Uterus (tissue), 2 donors: Measurements from ENCODE around the gene PSMD13.

Source experiments
- POLR2A ChIP-seq, 2 donors: fragments of 450-650 bp; IDR thresholded peaks; one replicate each; pipeline ENCODE4 v1.6.1; 2016; ENCODE audit warnings: antibody characterized with exemption in 2 of 2, mild to moderate bottlenecking in 1 of 2, moderate library complexity in 1 of 2
- TF ChIP-seq, protein P1 (sequence below), 4 experiments: fragments of 200-600 bp in 2 of 4; fragments of 450-650 bp in 2 of 4; sonication (generic) in 2 of 4; IDR thresholded peaks; one replicate each; pipeline ENCODE4 v1.5.1; 2016 to 2019; ENCODE audit warnings: antibody characterized with exemption in 4 of 4, mild to moderate bottlenecking in 2 of 4, moderate library complexity in 1 of 4

DNA sequence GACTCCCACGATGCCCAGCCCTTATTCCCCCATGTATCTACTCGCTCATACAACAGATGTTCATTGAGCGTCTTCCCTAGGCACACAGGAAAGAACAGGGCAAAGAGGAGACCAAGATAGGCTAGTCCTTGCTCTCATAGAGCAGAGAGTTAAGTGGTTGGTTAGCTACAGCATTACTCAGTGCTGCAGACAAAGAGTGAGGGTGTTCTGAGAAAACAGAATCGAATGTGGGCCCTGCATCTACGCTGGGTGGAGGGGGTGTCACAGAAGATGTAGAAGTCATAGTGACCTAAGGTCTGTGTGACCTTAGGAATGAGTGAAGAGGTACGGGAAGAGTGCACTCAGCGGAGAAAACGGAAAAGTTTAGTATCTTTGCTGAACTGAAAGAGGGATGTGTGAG, 12.3 kb downstream of the PSMD13 start:
- TF ChIP-seq POLR2A (IDR thresholded peaks at IDR 0.05): no peak
- TF ChIP-seq, protein P1, sequence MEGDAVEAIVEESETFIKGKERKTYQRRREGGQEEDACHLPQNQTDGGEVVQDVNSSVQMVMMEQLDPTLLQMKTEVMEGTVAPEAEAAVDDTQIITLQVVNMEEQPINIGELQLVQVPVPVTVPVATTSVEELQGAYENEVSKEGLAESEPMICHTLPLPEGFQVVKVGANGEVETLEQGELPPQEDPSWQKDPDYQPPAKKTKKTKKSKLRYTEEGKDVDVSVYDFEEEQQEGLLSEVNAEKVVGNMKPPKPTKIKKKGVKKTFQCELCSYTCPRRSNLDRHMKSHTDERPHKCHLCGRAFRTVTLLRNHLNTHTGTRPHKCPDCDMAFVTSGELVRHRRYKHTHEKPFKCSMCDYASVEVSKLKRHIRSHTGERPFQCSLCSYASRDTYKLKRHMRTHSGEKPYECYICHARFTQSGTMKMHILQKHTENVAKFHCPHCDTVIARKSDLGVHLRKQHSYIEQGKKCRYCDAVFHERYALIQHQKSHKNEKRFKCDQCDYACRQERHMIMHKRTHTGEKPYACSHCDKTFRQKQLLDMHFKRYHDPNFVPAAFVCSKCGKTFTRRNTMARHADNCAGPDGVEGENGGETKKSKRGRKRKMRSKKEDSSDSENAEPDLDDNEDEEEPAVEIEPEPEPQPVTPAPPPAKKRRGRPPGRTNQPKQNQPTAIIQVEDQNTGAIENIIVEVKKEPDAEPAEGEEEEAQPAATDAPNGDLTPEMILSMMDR (IDR thresholded peaks at IDR 0.05): no peak
